ENCODE data around the gene AP1M1. TPM values are rescaled to one million over a fixed set of nuclear protein-coding genes. Genes with fewer than 3 reads are reported as not detected.

The AP1M1 gene
- total and polyA plus RNA-seq, 2 of the 4 experiments (the other 2 are of a cell fraction): 85.1 to 99.1 TPM

GRCh38 chr19:16288544-16288943 is 90.8 kb downstream of the AP1M1 start:
- Histone ChIP-seq H3K36me3 (ENCODE audit: control insufficient read depth, insufficient read depth, low read length) (no peaks in the 10 kb centered on the region), H3K4me2 (ENCODE audit: low read depth, low read length) (no peak overlapping the region), H2AFZ (replicated peaks; ENCODE audit: low read length, poor library complexity) (no peak overlapping the region), H4K5ac (ENCODE audit: low read depth, low read length) (no peak overlapping the region), H2AK5ac (ENCODE audit: low read depth, low read length) (no peak overlapping the region), H4K20me1 (ENCODE audit: insufficient read depth, low read length) (no peaks in the 10 kb centered on the region), H3K4ac (ENCODE audit: low read depth, low read length) (no peak overlapping the region), H3K79me1 (ENCODE audit: low read depth in 1 of 2, low read length in 2 of 2) (no peaks in the 10 kb centered on the region), H3K18ac (ENCODE audit: low read depth, low read length) (no peak overlapping the region), H3K9me3 (ENCODE audit: control insufficient read depth, insufficient read depth, low read length) (no peaks in the 10 kb centered on the region), H3K23ac (ENCODE audit: low read depth, low read length) (no peak overlapping the region), H2AK9ac (replicated peaks; ENCODE audit: low read depth, low read length, poor library complexity) (no peak overlapping the region), H3K9me1 (ENCODE audit: insufficient read depth, low read length) (peaks cover 6% of the 10 kb centered on the region; the same call in 1 of the 2 replicates), H3K14ac (replicated peaks; ENCODE audit: low read depth, low read length) (no peak overlapping the region), H3K27ac (ENCODE audit: insufficient read depth, low read length) (no peak overlapping the region), H3K27me3 (ENCODE audit: control insufficient read depth, insufficient read depth, low read length) (peaks cover 15% of the 10 kb centered on the region), H2BK20ac (ENCODE audit: low read depth, low read length) (no peak overlapping the region), H4K91ac (ENCODE audit: insufficient read depth, low read depth, low read length) (no peak overlapping the region), H3K9ac (ENCODE audit: low read depth, low read length) (no peak overlapping the region), H3K4me3 (ENCODE audit: insufficient read depth, low read depth, low read length) (no peak overlapping the region), H4K8ac (ENCODE audit: low read depth in 2 of 2, low read length in 2 of 2) (no peak overlapping the region), H3K56ac (ENCODE audit: extremely low read depth, insufficient read depth, low read length) (no peak overlapping the region), H2BK5ac (ENCODE audit: low read depth, low read length, poor library complexity, severe bottlenecking) (no peak overlapping the region), H2BK15ac (ENCODE audit: low read depth, low read length) (no peak overlapping the region), H3K4me1 (ENCODE audit: control insufficient read depth, insufficient read depth, low read length) (peaks cover 8% of the 10 kb centered on the region), H2BK120ac (ENCODE audit: low read depth, low read length) (no peak overlapping the region)
- intact Hi-C loops (cut with micrococcal nuclease): no loop called here
- dilution Hi-C loops (cut with HindIII; ENCODE audit: low sequenced_read_pairs, unreplicated experiment): no loop called here
- DNase-seq (peak; percentile 17), ATAC-seq (ENCODE audit: low read depth) (no peak)
- no TSS peak for BruUV-seq (replicated peaks)
- in situ Hi-C loops (cut with MboI; ENCODE audit: low sequenced_read_pairs): no loop called here
- TF ChIP-seq BHLHE40 (IDR thresholded peaks at IDR 0.05; ENCODE audit: low read depth, low read length): no peak
- TF ChIP-seq MAFK (IDR thresholded peaks at IDR 0.05; ENCODE audit: low read depth, low read length): peak; percentile 36; the same call in 1 of the 2 replicates
- ChIA-PET CTCF (no interaction called here), POLR2A (ENCODE audit: unreplicated experiment) (no interaction called here)
- WGBS, 2 experiments (ENCODE audit: extremely low coverage in 2 of 2, insufficient read length in 1 of 2): 66% methylated on average over 6 of the region's 9 CpGs; no CpG with 5 or more reads in 1 of the 2 experiments

Measured in IMR-90 (cell line).